Sigmoid colon (tissue), 4 donors: Measurements from ENCODE around the gene CACNA1A.

Experiments used
- POLR2A ChIP-seq, 2 donors: fragments of 450-650 bp; IDR thresholded peaks; one replicate each; pipeline ENCODE4 v1.6.1; 2016; ENCODE audit warnings: antibody characterized with exemption in 2 of 2, mild to moderate bottlenecking in 2 of 2, moderate library complexity in 2 of 2
- POLR2AphosphoS5 ChIP-seq, 4 donors: sonication (generic); formaldehyde crosslinking; IDR thresholded peaks; one replicate each; pipeline ENCODE4 v1.6.1; 2017; ENCODE audit warnings: antibody characterized with exemption in 4 of 4
- TF ChIP-seq, protein P1 (sequence below), 4 experiments: fragments of 450-650 bp in 3 of 4; fragments of 200-600 bp in 1 of 4; IDR thresholded peaks; one replicate each; pipeline ENCODE4 v1.5.1; 2016 to 2019; ENCODE audit warnings: antibody characterized with exemption in 4 of 4, mild to moderate bottlenecking in 3 of 4, moderate library complexity in 2 of 4

DNA sequence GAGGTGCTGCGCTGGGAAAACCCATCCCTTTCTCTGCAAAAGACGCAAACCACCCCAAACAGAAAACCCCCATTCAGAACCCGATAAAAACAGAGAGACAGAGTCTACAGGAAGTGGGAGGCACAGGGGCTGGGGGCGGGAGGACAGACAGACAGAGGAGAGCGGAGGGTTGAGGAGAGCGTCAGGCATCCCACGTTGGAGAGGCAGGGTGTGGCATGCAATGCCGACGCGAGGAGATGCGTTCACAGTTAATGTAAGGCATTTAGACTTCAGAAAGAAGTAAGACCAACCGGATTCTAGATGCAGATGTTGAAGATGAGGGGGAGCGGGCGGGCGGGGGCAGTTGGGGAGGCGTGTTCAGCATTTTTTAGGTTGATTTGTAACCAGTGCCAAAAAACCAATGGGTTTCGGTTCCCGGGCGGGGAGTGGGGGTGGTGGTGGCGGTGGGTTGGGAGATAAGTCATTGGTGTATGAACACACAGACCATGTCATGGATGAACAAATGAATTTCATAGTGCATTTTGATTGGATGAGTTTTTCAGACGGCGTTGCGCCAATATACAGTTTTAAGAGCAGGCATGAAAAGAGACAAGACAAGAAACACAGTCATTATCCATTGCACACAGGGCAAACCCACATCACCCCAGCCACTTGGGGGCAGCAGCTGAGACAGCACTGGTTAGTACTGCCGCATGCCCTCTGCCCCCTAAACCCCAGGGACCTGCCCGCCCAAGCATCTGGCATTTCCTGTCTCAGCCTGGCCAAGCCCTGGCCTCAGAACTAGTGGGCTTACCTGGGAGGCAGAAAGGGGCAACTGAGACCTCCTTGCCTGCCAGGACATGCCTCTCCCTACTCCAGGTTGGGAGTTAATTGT, 264.8 kb downstream of the CACNA1A start:
- TF ChIP-seq, protein P1, sequence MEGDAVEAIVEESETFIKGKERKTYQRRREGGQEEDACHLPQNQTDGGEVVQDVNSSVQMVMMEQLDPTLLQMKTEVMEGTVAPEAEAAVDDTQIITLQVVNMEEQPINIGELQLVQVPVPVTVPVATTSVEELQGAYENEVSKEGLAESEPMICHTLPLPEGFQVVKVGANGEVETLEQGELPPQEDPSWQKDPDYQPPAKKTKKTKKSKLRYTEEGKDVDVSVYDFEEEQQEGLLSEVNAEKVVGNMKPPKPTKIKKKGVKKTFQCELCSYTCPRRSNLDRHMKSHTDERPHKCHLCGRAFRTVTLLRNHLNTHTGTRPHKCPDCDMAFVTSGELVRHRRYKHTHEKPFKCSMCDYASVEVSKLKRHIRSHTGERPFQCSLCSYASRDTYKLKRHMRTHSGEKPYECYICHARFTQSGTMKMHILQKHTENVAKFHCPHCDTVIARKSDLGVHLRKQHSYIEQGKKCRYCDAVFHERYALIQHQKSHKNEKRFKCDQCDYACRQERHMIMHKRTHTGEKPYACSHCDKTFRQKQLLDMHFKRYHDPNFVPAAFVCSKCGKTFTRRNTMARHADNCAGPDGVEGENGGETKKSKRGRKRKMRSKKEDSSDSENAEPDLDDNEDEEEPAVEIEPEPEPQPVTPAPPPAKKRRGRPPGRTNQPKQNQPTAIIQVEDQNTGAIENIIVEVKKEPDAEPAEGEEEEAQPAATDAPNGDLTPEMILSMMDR (IDR thresholded peaks at IDR 0.05): no peak
- TF ChIP-seq POLR2A (IDR thresholded peaks at IDR 0.05): no peak
- TF ChIP-seq POLR2AphosphoS5 (IDR thresholded peaks at IDR 0.05): no peak
